Right ventricle myocardium inferior (tissue), 1 donor: Measurements from ENCODE around the gene OR56B1. TPM values are rescaled to one million over a fixed set of nuclear protein-coding genes. Genes with fewer than 3 reads are reported as not detected.

Experiments
- ATAC-seq: fragments of 200-7000 bp; cut with Tn5 transposase; one replicate; pipeline ENCODE4 v1.9.1; 2020; ENCODE audit warnings: mild to moderate bottlenecking, moderate library complexity
- DNase-seq: peaks from one replicate; pipeline ENCODE4 v3.0.0; 2021; ENCODE audit errors: missing footprints
- intact Hi-C: fragments of 100-400 bp; cut with DNase I; formaldehyde crosslinking; loops from one replicate; pipeline ENCODE4 v1.11.0; 2022
- total RNA-seq: library from RNA; stranded (reverse); fragmentation: NEBNext Ultra II Directional; extraction: Animal tissue kit (Norgen Biotek cat#: 25700); gene quantifications from one replicate; pipeline ENCODE4 v1.2.1, GENCODE V29; 2021
- donor health status: DM: no; HTN: yes; CAD: no; lungs with severe emphysema.

Gene OR56B1
- total RNA-seq, 1 donor from 2014 or later = not detected

GRCh38 chr11:5719703-5720495 lies 16.3 kb upstream of the OR56B1 start:
- intact Hi-C loops = no loop called here
- no peak for DNase-seq
- no peak for ATAC-seq

- ATAC-seq (no peak), DNase-seq (no peak)
- intact Hi-C loops = no loop called here
Observed at GRCh38 chr11:5722622-5723021, 13.6 kb upstream of the OR56B1 start.

- intact Hi-C loops = no loop called here
- no peak for ATAC-seq
- no peak for DNase-seq
Observed at GRCh38 chr11:5726351-5726750, 9.9 kb upstream of the OR56B1 start.

GRCh38 chr11:5727691-5728090 lies 8.6 kb upstream of the OR56B1 start:
- DNase-seq (no peak), ATAC-seq (no peak)
- intact Hi-C loops = no loop called here

- intact Hi-C loops = no loop called here
- DNase-seq (no peak), ATAC-seq (no peak)
Observed at GRCh38 chr11:5737091-5737490, 843 bp downstream of the OR56B1 start.

GRCh38 chr11:5737670-5738392 lies 1.6 kb downstream of the OR56B1 start:
- intact Hi-C loops = no loop called here
- DNase-seq (no peak), ATAC-seq (no peak)

- no peak for DNase-seq
- no peak for ATAC-seq
- intact Hi-C loops = no loop called here
Observed at GRCh38 chr11:5738431-5738830, 2.2 kb downstream of the OR56B1 start.

GRCh38 chr11:5746614-5747013 lies 10.4 kb downstream of the OR56B1 start:
- DNase-seq (no peak), ATAC-seq (no peak)
- intact Hi-C loops = no loop called here

GRCh38 chr11:5749836-5750235 lies 13.6 kb downstream of the OR56B1 start:
- DNase-seq (no peak), ATAC-seq (no peak)
- intact Hi-C loops = no loop called here

- intact Hi-C loops = no loop called here
- ATAC-seq (no peak), DNase-seq (no peak)
Observed at GRCh38 chr11:5753943-5754342, 17.7 kb downstream of the OR56B1 start, which contains the start of gene OR52N4. Gene OR52N4, plus strand, starts transcription at chr11:5754243. Its CDS starts 498 bp downstream, at chr11:5754741.

- ATAC-seq (no peak), DNase-seq (no peak)
- intact Hi-C loops = no loop called here
Observed at GRCh38 chr11:5767056-5767455, 30.8 kb downstream of the OR56B1 start.

- intact Hi-C loops = no loop called here
- DNase-seq (no peak), ATAC-seq (no peak)
Observed at GRCh38 chr11:5783255-5783654, 47.0 kb downstream of the OR56B1 start, which contains the start of gene OR52N5. Gene OR52N5, minus strand, starts transcription at chr11:5783355. Its CDS starts 4,721 bp downstream, at chr11:5778634.

Other genes with a start within 250 kb of the OR56B1 start
- gene OR52D1, start 247.8 kb upstream of the OR56B1 start, total RNA-seq = not detected
- gene UBQLN3, start 226.5 kb upstream of the OR56B1 start, total RNA-seq = not detected
- 0.24 TPM for gene UBQLNL, start 219.7 kb upstream of the OR56B1 start, total RNA-seq
- not detected for gene OR52H1, start 187.9 kb upstream of the OR56B1 start, total RNA-seq
- gene OR52B6, start 155.6 kb upstream of the OR56B1 start, total RNA-seq = not detected
- 0.84 TPM for gene TRIM6, start 139.8 kb upstream of the OR56B1 start, total RNA-seq
- 2.8 TPM for gene TRIM34, start 111.4 kb upstream of the OR56B1 start, total RNA-seq
- 9.8 TPM for gene TRIM5, start 51.4 kb upstream of the OR56B1 start, total RNA-seq
- 22.4 TPM for gene TRIM22, start 46.7 kb upstream of the OR56B1 start, total RNA-seq
- gene OR52N4, start 17.8 kb downstream of the OR56B1 start, total RNA-seq = not detected
- gene OR52N5, start 46.9 kb downstream of the OR56B1 start, total RNA-seq = not detected
- not detected for gene OR52N1, start 54.8 kb downstream of the OR56B1 start, total RNA-seq
- not detected for gene OR52N2, start 72.5 kb downstream of the OR56B1 start, total RNA-seq
- not detected for gene OR52E6, start 105.4 kb downstream of the OR56B1 start, total RNA-seq
- not detected for gene OR52E8, start 121.2 kb downstream of the OR56B1 start, total RNA-seq
- not detected for gene OR52E4, start 144.2 kb downstream of the OR56B1 start, total RNA-seq
- not detected for gene OR52E5, start 156.8 kb downstream of the OR56B1 start, total RNA-seq
- not detected for gene OR56A3, start 205.8 kb downstream of the OR56B1 start, total RNA-seq
- not detected for gene OR56A5, start 232.0 kb downstream of the OR56B1 start, total RNA-seq